Body of pancreas (tissue), 4 donors: Measurements from ENCODE around the gene ARID1B. TPM values are rescaled to one million over a fixed set of nuclear protein-coding genes. Genes with fewer than 3 reads are reported as not detected.

ENCODE experiments used
- ATAC-seq: fragments of 150-250 bp; one replicate; pipeline ENCODE4 v1.9.1; 2016
- DNase-seq, 4 donors: peaks; one replicate each; pipeline ENCODE4 v3.0.0-alpha.2; 2019
- H3K27ac ChIP-seq, 4 donors: fragments of 200-600 bp; sonication (generic); 1 replicate in 3 of 4; 2 replicates in 1 of 4; pipeline versions ENCODE4 v1.5.1 to v1.6.1; 2016 to 2019; ENCODE audit warnings: mild to moderate bottlenecking in 1 of 4, mixed read lengths in 1 of 4, moderate library complexity in 1 of 4
- H3K27me3 ChIP-seq, 2 donors: fragments of 200-600 bp; sonication (generic); one replicate each; pipeline ENCODE4 v1.6.0; 2016; ENCODE audit warnings: mild to moderate bottlenecking in 1 of 2
- H3K36me3 ChIP-seq, 2 donors: fragments of 200-600 bp; sonication (generic); replicated peaks in 1 of 2; 2 replicates each; pipeline ENCODE4 v1.5.1; 2016; ENCODE audit warnings: low read depth in 2 of 2; ENCODE audit not compliant: insufficient read depth in 1 of 2
- H3K4me1 ChIP-seq: fragments of 200-600 bp; sonication (generic); one replicate; pipeline ENCODE4 v1.6.0; 2016
- H3K4me3 ChIP-seq, 2 donors: fragments of 200-600 bp; sonication (generic); 1 replicate in 1 of 2; 2 replicates in 1 of 2; pipeline ENCODE4 v1.5.1; 2016 to 2019
- H3K9me3 ChIP-seq, 3 donors: fragments of 200-600 bp; sonication (generic); 1 replicate in 2 of 3; 2 replicates in 1 of 3; pipeline ENCODE4 v1.5.1; 2016
- CTCF ChIP-seq, 7 experiments: fragments of 450-650 bp in 4 of 7; fragments of 200-600 bp in 3 of 7; sonication (generic) in 3 of 7; IDR thresholded peaks; one replicate each; pipeline ENCODE4 v1.5.1; 2016 to 2019; ENCODE audit warnings: antibody characterized with exemption in 7 of 7
- POLR2A ChIP-seq, 3 donors: fragments of 450-650 bp; IDR thresholded peaks; one replicate each; pipeline ENCODE4 v1.6.1; 2016; ENCODE audit warnings: antibody characterized with exemption in 3 of 3, mild to moderate bottlenecking in 2 of 3
- WGBS, 2 donors: methylation state at CpG; one replicate each; pipeline ENCODE4 v1.1.5; 2017; 5-methylcytosine and 5-hydroxymethylcytosine counted together
- intact Hi-C: fragments of 100-400 bp; cut with DNase I; formaldehyde crosslinking; loops from one replicate; pipeline ENCODE4 v1.15.1; 2023
- total RNA-seq, 2 donors: library from RNA; depleted of rRNA; stranded (reverse); fragments of >200 nt; gene quantifications; one replicate each; pipeline ENCODE4 v1.1.0, GENCODE V29; 2016

ARID1B gene
- total RNA-seq, 2 donors from 2014 or later: 71.5 to 85.1 TPM

- TF ChIP-seq POLR2A (IDR thresholded peaks at IDR 0.05): no peak
- no peak for TF ChIP-seq CTCF (IDR thresholded peaks at IDR 0.05)
- no peaks in the 10 kb centered on the region for H3K36me3 ChIP-seq
- H3K27ac ChIP-seq: no peak overlapping the region
- no peak overlapping the region for H3K4me3 ChIP-seq
- DNase-seq (peak in 1 of 4 donors; percentile 16), ATAC-seq (no peak)
- H3K27me3 ChIP-seq: no peaks in the 10 kb centered on the region
- no peaks in the 10 kb centered on the region for H3K9me3 ChIP-seq
- 83 to 84% methylated on average over 11 of the region's 11 CpGs for WGBS, 2 donors
- intact Hi-C loops: no loop called here
- H3K4me1 ChIP-seq: peaks cover 19% of the 10 kb centered on the region
Measured at GRCh38 chr6:157221817-157222175, 444.6 kb downstream of the ARID1B start.

- TF ChIP-seq POLR2A (IDR thresholded peaks at IDR 0.05): no peak
- no peak for TF ChIP-seq CTCF (IDR thresholded peaks at IDR 0.05)
- no peak for ATAC-seq
- no peaks in the 10 kb centered on the region for H3K9me3 ChIP-seq
- peaks cover 20% of the 10 kb centered on the region for H3K4me1 ChIP-seq
- DNase-seq: peak in 1 of 4 donors; percentile 8
- whole genome bisulfite sequencing, 2 donors: 89 to 90% methylated on average over 16 to 17 of the region's 17 CpGs
- no peaks in the 10 kb centered on the region for H3K36me3 ChIP-seq
- intact Hi-C loops: no loop called here
- no peaks in the 10 kb centered on the region for H3K27me3 ChIP-seq
- H3K27ac ChIP-seq: no peak overlapping the region
- no peak overlapping the region for H3K4me3 ChIP-seq
Measured at GRCh38 chr6:157222201-157222981, 445.2 kb downstream of the ARID1B start.

GRCh38 chr6:157223021-157223430 lies 445.8 kb downstream of the ARID1B start:
- intact Hi-C loops: no loop called here
- WGBS, 2 donors: 89 to 90% methylated on average over 7 to 11 of the region's 11 CpGs
- TF ChIP-seq CTCF (IDR thresholded peaks at IDR 0.05): no peak
- no peak for TF ChIP-seq POLR2A (IDR thresholded peaks at IDR 0.05)
- DNase-seq (peak in 1 of 4 donors; percentile 8), ATAC-seq (no peak)
- Histone ChIP-seq H3K36me3 (no peaks in the 10 kb centered on the region), H3K4me1 (peaks cover 20% of the 10 kb centered on the region), H3K9me3 (no peaks in the 10 kb centered on the region), H3K27me3 (no peaks in the 10 kb centered on the region), H3K27ac (no peak overlapping the region), H3K4me3 (no peak overlapping the region)

- intact Hi-C loops: no loop called here
- 93 to 94% methylated on average over 12 to 15 of the region's 15 CpGs for WGBS, 2 donors
- H3K27ac ChIP-seq: no peak overlapping the region
- DNase-seq: peak in 1 of 4 donors; percentile 7
- H3K27me3 ChIP-seq: no peaks in the 10 kb centered on the region
- TF ChIP-seq CTCF (IDR thresholded peaks at IDR 0.05) (no peak), POLR2A (IDR thresholded peaks at IDR 0.05) (no peak)
- peaks cover 20% of the 10 kb centered on the region for H3K4me1 ChIP-seq
- ATAC-seq: no peak
- H3K36me3 ChIP-seq: no peaks in the 10 kb centered on the region
- H3K4me3 ChIP-seq: no peak overlapping the region
- no peaks in the 10 kb centered on the region for H3K9me3 ChIP-seq
Measured at GRCh38 chr6:157223511-157223910, 446.3 kb downstream of the ARID1B start.
